AG04449 (cell line): ENCODE data around the gene PPP1R10.
A peak's percentile ranks its signal among the peaks of the same experiment; 100 is the strongest.
"Not testable (repeated sequence)": the region's sequence is repeated elsewhere in the genome, so short reads cannot be mapped to it uniquely, and the experiment has no call there.

Source experiments
- CTCF ChIA-PET: fragments of 350-600 bp; formaldehyde crosslinking; extraction: SDS; loops from one replicate; lab custom pipeline; 2021; ENCODE audit warnings: antibody characterized with exemption; lab: Yijun Ruan, JAX
- POLR2A ChIA-PET: fragments of 400-600, 350-600 bp; formaldehyde crosslinking; extraction: SDS; loops from one replicate; lab custom pipeline; 2020; ENCODE audit warnings: antibody characterized with exemption, inconsistent platforms; lab: Yijun Ruan, JAX
- DNase-seq: peaks from one replicate; pipeline ENCODE4 v3.0.0-alpha.2; 2010; ENCODE audit warnings: low read depth, low spot score
- H3K4me3 ChIP-seq: 2 replicates; pipeline ENCODE4 v1.5.1; 2011; ENCODE audit warnings: low read depth, mild to moderate bottlenecking, control low read depth, low read length
- CTCF ChIP-seq: IDR thresholded peaks from one replicate; pipeline ENCODE4 v1.5.1; 2011; ENCODE audit warnings: mild to moderate bottlenecking, moderate library complexity, low read length, control low read depth, inconsistent platforms; ENCODE audit not compliant: insufficient read depth; ENCODE audit errors: missing control alignments

Gene PPP1R10

GRCh38 chr6:30597315-30598144, 19.5 kb downstream of the PPP1R10 start:
- not testable (repeated sequence) for DNase-seq, H3K4me3 ChIP-seq
- POLR2A ChIA-PET = interaction anchor here (0.6 to 2.0 kb wide), 11 partner anchors 9 to 107 kb away, joined by 3 to 20 read pairs (median 4); partner anchors contain the start of gene ABCF1
- TF ChIP-seq CTCF = peak; percentile 65
- CTCF ChIA-PET = interaction anchor here (0.5 to 6.4 kb wide), 26 partner anchors 9 to 1057 kb away, joined by 3 to 64 read pairs (median 6); partner anchors contain the start of gene ABCF1

- ChIA-PET POLR2A (interaction anchor here (0.5 kb wide), 1 partner anchor 218 kb away, joined by 3 read pairs; no protein-coding TSS in a partner anchor), CTCF (interaction anchor here (6.4 kb wide), 1 partner anchor 110 kb away, joined by 29 read pairs; no protein-coding TSS in a partner anchor)
- no peak overlapping the region for H3K4me3 ChIP-seq
- no peak for TF ChIP-seq CTCF
- DNase-seq = no peak
Measured at GRCh38 chr6:30592287-30592686, 24.8 kb downstream of the PPP1R10 start.

- ChIA-PET CTCF (interaction anchor here (0.7 to 6.9 kb wide), 5 partner anchors 7 to 108 kb away, joined by 3 to 64 read pairs (median 5); no protein-coding TSS in a partner anchor), POLR2A (interaction anchor here (0.8 to 1.4 kb wide), 4 partner anchors 12 to 22 kb away, joined by 3 to 4 read pairs (median 3); no protein-coding TSS in a partner anchor)
- no peak for DNase-seq
- TF ChIP-seq CTCF = no peak
- H3K4me3 ChIP-seq = no peak overlapping the region
Measured at GRCh38 chr6:30591008-30591407, 26.0 kb downstream of the PPP1R10 start.

GRCh38 chr6:30590509-30590908, 26.5 kb downstream of the PPP1R10 start:
- ChIA-PET POLR2A (interaction anchor here (0.8 to 1.4 kb wide), 3 partner anchors 12 to 20 kb away, joined by 3 to 4 read pairs (median 3); no protein-coding TSS in a partner anchor), CTCF (interaction anchor here (0.7 to 6.9 kb wide), 6 partner anchors 8 to 108 kb away, joined by 3 to 64 read pairs (median 4); no protein-coding TSS in a partner anchor)
- DNase-seq = no peak
- H3K4me3 ChIP-seq = no peak overlapping the region
- TF ChIP-seq CTCF = no peak

- no peak for TF ChIP-seq CTCF
- POLR2A ChIA-PET = interaction anchor here (1.4 kb wide), 1 partner anchor 16 kb away, joined by 3 read pairs; no protein-coding TSS in a partner anchor
- H3K4me3 ChIP-seq = no peak overlapping the region
- DNase-seq = no peak
- CTCF ChIA-PET = interaction anchor here (1.0 to 6.9 kb wide), 4 partner anchors 8 to 107 kb away, joined by 3 to 64 read pairs (median 17); no protein-coding TSS in a partner anchor
Measured at GRCh38 chr6:30589754-30590358, 27.2 kb downstream of the PPP1R10 start.

GRCh38 chr6:30583921-30584320, 33.1 kb downstream of the PPP1R10 start:
- CTCF ChIA-PET = interaction anchor here (0.7 to 0.8 kb wide), 2 partner anchors 13 to 14 kb away, joined by 3 to 4 read pairs; no protein-coding TSS in a partner anchor
- no peak for TF ChIP-seq CTCF
- no peak for DNase-seq
- POLR2A ChIA-PET = interaction anchor here (1.1 kb wide), 1 partner anchor 29 kb away, joined by 3 read pairs; no protein-coding TSS in a partner anchor
- no peak overlapping the region for H3K4me3 ChIP-seq
